OCI-LY1 (cell line): ENCODE results near the gene CDC34.

Source experiments
- CTCF ChIP-seq: fragments of 200-600 bp; sonication (generic), shearing (Covaris generic); IDR thresholded peaks from 2 replicates; pipeline ENCODE4 v1.5.1; 2017; ENCODE audit warnings: mild to moderate bottlenecking, antibody characterized with exemption, low read length, moderate library complexity, mixed read lengths
- EZH2 ChIP-seq: fragments of 200-600 bp; sonication (generic), shearing (Covaris generic); IDR thresholded peaks from 2 replicates; pipeline ENCODE4 v1.8.0; 2017; ENCODE audit warnings: borderline replicate concordance, mixed run types, mild to moderate bottlenecking, antibody characterized with exemption, low read length, moderate library complexity, mixed read lengths

GRCh38 chr19:588741-589692, 57.5 kb downstream of the CDC34 start:
- TF ChIP-seq CTCF (no peak; the same call in 1 of the 2 replicates), EZH2 (no peak)
